Measurements from ENCODE around the gene LRRTM3. TPM values are rescaled to one million over a fixed set of nuclear protein-coding genes. Genes with fewer than 3 reads are reported as not detected.

The LRRTM3 gene
- polyA plus RNA-seq, 1 of the 3 experiments (the other 2 are of a cell fraction) = not detected

DNA sequence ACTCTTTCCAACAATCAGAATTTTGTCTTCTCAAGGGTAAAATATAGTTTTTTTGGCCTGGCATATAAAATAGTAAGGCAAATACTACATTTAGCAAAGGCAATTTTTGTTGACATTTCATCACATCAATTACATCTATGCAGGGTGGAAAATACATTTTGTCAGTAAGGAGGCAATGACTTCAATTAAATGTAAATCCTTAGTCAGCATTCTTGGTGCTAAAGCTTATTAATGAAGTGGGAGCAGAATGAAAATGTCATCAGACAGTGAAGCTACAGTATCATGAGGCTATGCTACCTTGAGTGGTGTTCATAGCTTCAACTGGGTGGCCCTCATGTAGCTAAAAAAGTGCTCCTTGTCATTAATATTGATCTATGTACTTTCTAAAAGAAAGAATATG, 8.9 kb downstream of the LRRTM3 start:
- Histone ChIP-seq H3K27ac (ENCODE audit: low read depth in 2 of 2, low read length in 1 of 2) (no peak overlapping the region), H3K9ac (no peak overlapping the region), H3K36me3 (replicated peaks in 1 of 2; ENCODE audit: control insufficient read depth in 1 of 2, insufficient read depth in 2 of 2, low read length in 1 of 2) (no peaks in the 10 kb centered on the region), H3K4me2 (no peak overlapping the region), H3K9me2 (no peaks in the 10 kb centered on the region), H3K4me1 (ENCODE audit: control insufficient read depth in 1 of 2, insufficient read depth in 2 of 2, low read depth in 1 of 2, low read length in 1 of 2) (no peaks in the 10 kb centered on the region), H3K79me2 (ENCODE audit: insufficient read depth) (no peaks in the 10 kb centered on the region), H3K27me3 (ENCODE audit: insufficient read depth) (no peaks in the 10 kb centered on the region; the same call in 1 of the 2 replicates), H2AFZ (ENCODE audit: low read depth) (no peak overlapping the region), H3F3A (replicated peaks; ENCODE audit: insufficient read depth) (no peaks in the 10 kb centered on the region), H3K4me3 (ENCODE audit: low read depth in 2 of 2, low read length in 1 of 2) (no peak overlapping the region), H3K9me3 (no peaks in the 10 kb centered on the region), H4K20me1 (ENCODE audit: insufficient read depth) (no peaks in the 10 kb centered on the region)
- TF ChIP-seq CHD2 (IDR thresholded peaks at IDR 0.05; ENCODE audit: low read length, partially characterized antibody) = no peak
- TF ChIP-seq, protein P1, sequence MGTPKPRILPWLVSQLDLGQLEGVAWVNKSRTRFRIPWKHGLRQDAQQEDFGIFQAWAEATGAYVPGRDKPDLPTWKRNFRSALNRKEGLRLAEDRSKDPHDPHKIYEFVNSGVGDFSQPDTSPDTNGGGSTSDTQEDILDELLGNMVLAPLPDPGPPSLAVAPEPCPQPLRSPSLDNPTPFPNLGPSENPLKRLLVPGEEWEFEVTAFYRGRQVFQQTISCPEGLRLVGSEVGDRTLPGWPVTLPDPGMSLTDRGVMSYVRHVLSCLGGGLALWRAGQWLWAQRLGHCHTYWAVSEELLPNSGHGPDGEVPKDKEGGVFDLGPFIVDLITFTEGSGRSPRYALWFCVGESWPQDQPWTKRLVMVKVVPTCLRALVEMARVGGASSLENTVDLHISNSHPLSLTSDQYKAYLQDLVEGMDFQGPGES (IDR thresholded peaks at IDR 0.05; ENCODE audit: low read depth, low read length) = no peak
- DNase-seq = no peak
- CTCF ChIA-PET = interaction anchor here (1.4 kb wide), 1 partner anchor 9 kb away, joined by 9 read pairs; the partner anchor contains the start of gene LRRTM3
- POLR2A ChIA-PET = no interaction called here

GRCh38 chr10:66940965-66941364, 15.1 kb downstream of the LRRTM3 start:
- POLR2A ChIA-PET = no interaction called here
- H4K20me1 ChIP-seq (ENCODE audit: insufficient read depth) = no peaks in the 10 kb centered on the region
- no peak overlapping the region for H3K27ac ChIP-seq (ENCODE audit: low read depth in 2 of 2, low read length in 1 of 2)
- no peaks in the 10 kb centered on the region for H3K79me2 ChIP-seq (ENCODE audit: insufficient read depth)
- H3K27me3 ChIP-seq (ENCODE audit: insufficient read depth) = no peaks in the 10 kb centered on the region
- no peaks in the 10 kb centered on the region for H3K36me3 ChIP-seq (replicated peaks in 1 of 2; ENCODE audit: control insufficient read depth in 1 of 2, insufficient read depth in 2 of 2, low read length in 1 of 2)
- no peak overlapping the region for H2AFZ ChIP-seq (ENCODE audit: low read depth)
- H3K9ac ChIP-seq = no peak overlapping the region
- H3K9me3 ChIP-seq = no peaks in the 10 kb centered on the region
- WGBS (ENCODE audit: low lambda C conversion rate) = 2% methylated on average over 3 of the region's 3 CpGs
- TF ChIP-seq YY1 (IDR thresholded peaks at IDR 0.05; ENCODE audit: low read depth) = no peak
- no peaks in the 10 kb centered on the region for H3F3A ChIP-seq (replicated peaks; ENCODE audit: insufficient read depth)
- H3K4me2 ChIP-seq = no peak overlapping the region
- DNase-seq = no peak
- H3K4me3 ChIP-seq (ENCODE audit: low read depth in 2 of 2, low read length in 1 of 2) = no peak overlapping the region
- no peaks in the 10 kb centered on the region for H3K9me2 ChIP-seq
- no peaks in the 10 kb centered on the region for H3K4me1 ChIP-seq (ENCODE audit: control insufficient read depth in 1 of 2, insufficient read depth in 2 of 2, low read depth in 1 of 2, low read length in 1 of 2)
- CTCF ChIA-PET = interaction anchor here (1.3 kb wide), 1 partner anchor 9 kb away, joined by 5 read pairs; no protein-coding TSS in a partner anchor

- no peaks in the 10 kb centered on the region for H3K27me3 ChIP-seq (ENCODE audit: insufficient read depth)
- TF ChIP-seq TCF12 (IDR thresholded peaks at IDR 0.05) (no peak), TAF1 (IDR thresholded peaks at IDR 0.05; ENCODE audit: borderline replicate concordance, low read depth, low read length) (no peak), MAX (IDR thresholded peaks at IDR 0.05; ENCODE audit: low read depth) (no peak), SIN3A (IDR thresholded peaks at IDR 0.05; ENCODE audit: borderline replicate concordance, low read depth, low read length) (no peak), SMC3 (IDR thresholded peaks at IDR 0.05; ENCODE audit: low read depth, low read length) (no peak), ELF1 (IDR thresholded peaks at IDR 0.05) (no peak)
- TF ChIP-seq, protein P1 (IDR thresholded peaks at IDR 0.05; ENCODE audit: low read depth, low read length) = no peak
- TF ChIP-seq, protein P2, sequence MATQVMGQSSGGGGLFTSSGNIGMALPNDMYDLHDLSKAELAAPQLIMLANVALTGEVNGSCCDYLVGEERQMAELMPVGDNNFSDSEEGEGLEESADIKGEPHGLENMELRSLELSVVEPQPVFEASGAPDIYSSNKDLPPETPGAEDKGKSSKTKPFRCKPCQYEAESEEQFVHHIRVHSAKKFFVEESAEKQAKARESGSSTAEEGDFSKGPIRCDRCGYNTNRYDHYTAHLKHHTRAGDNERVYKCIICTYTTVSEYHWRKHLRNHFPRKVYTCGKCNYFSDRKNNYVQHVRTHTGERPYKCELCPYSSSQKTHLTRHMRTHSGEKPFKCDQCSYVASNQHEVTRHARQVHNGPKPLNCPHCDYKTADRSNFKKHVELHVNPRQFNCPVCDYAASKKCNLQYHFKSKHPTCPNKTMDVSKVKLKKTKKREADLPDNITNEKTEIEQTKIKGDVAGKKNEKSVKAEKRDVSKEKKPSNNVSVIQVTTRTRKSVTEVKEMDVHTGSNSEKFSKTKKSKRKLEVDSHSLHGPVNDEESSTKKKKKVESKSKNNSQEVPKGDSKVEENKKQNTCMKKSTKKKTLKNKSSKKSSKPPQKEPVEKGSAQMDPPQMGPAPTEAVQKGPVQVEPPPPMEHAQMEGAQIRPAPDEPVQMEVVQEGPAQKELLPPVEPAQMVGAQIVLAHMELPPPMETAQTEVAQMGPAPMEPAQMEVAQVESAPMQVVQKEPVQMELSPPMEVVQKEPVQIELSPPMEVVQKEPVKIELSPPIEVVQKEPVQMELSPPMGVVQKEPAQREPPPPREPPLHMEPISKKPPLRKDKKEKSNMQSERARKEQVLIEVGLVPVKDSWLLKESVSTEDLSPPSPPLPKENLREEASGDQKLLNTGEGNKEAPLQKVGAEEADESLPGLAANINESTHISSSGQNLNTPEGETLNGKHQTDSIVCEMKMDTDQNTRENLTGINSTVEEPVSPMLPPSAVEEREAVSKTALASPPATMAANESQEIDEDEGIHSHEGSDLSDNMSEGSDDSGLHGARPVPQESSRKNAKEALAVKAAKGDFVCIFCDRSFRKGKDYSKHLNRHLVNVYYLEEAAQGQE (IDR thresholded peaks at IDR 0.05; ENCODE audit: low read depth, low read length) = no peak
- H2AFZ ChIP-seq (ENCODE audit: low read depth) = no peak overlapping the region
- no peak overlapping the region for H3K4me2 ChIP-seq
- H3K4me3 ChIP-seq (ENCODE audit: low read depth in 2 of 2, low read length in 1 of 2) = no peak overlapping the region
- H3K9me3 ChIP-seq = no peaks in the 10 kb centered on the region
- H3K27ac ChIP-seq (ENCODE audit: low read depth in 2 of 2, low read length in 1 of 2) = no peak overlapping the region
- H3K79me2 ChIP-seq (ENCODE audit: insufficient read depth) = no peaks in the 10 kb centered on the region
- no peaks in the 10 kb centered on the region for H4K20me1 ChIP-seq (ENCODE audit: insufficient read depth)
- DNase-seq = no peak
- no peaks in the 10 kb centered on the region for H3K4me1 ChIP-seq (ENCODE audit: control insufficient read depth in 1 of 2, insufficient read depth in 2 of 2, low read depth in 1 of 2, low read length in 1 of 2)
- ChIA-PET POLR2A (no interaction called here), CTCF (interaction anchor here (1.3 kb wide), 1 partner anchor 10 kb away, joined by 5 read pairs; no protein-coding TSS in a partner anchor)
- H3K9ac ChIP-seq = no peak overlapping the region
- 7% methylated on average over 5 of the region's 5 CpGs for WGBS (ENCODE audit: low lambda C conversion rate)
- no peaks in the 10 kb centered on the region for H3F3A ChIP-seq (replicated peaks; ENCODE audit: insufficient read depth)
- H3K9me2 ChIP-seq = no peaks in the 10 kb centered on the region
- H3K36me3 ChIP-seq (replicated peaks in 1 of 2; ENCODE audit: control insufficient read depth in 1 of 2, insufficient read depth in 2 of 2, low read length in 1 of 2) = no peaks in the 10 kb centered on the region
Observed at GRCh38 chr10:66941491-66941890, 15.7 kb downstream of the LRRTM3 start.
